GM19023 (cell line): ENCODE data around the gene SERPINE1.
"Not testable (repeated sequence)": the region's sequence is repeated elsewhere in the genome, so short reads cannot be mapped to it uniquely, and the experiment has no call there.

Experiments
- ATAC-seq: cut with Tn5 transposase; IDR thresholded peaks from one replicate; pipeline ENCODE4 v1.9.1; 2021; ENCODE audit warnings: mild to moderate bottlenecking, moderate library complexity; ENCODE audit not compliant: unreplicated experiment

Gene SERPINE1

DNA sequence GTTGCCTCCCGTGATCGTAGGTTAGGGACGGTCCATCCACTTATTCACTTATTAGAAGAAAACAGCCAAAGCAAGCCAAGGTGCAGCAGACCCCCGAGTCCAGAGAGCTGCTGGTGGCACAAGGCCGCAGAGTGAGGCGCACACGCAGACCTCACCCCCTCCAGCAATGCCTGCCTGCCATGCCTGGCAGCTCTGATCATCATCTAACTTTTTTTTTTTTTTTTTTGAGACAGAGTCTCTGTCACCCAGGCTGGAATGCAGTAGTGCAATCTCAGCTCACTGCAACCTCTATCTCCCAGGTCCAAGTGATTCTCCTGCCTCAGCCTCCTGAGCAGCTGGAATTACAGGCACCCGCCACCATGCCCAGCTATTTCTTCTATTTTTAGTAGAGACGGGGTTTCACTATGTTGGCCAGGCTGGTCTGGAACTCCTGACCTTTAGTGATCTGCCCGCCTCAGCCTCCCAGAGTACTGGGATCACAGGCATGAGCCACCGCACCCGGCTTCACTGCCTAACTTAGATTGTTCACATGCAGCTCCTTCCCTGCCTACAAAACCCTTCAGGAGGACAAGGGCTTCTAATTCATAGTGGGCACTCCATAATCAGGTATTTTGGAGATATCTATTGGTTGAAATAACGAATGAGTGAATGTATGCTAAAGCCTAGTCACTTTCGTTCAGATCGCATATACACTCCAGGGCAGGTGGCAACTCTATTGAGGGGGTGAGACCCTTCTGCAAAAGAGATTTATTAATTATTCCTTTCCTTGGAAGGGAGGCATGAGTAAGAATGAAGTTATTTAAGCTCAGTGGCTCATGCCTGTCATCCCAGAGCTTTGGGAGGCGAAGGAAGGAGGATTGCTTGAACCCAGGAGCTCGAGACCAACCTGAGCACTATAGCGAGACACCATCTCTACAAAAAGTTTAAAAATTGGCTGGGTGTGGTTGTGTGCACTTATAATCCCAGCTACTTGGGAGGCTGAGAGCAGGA lies 25.8 kb upstream of the SERPINE1 start:
- no peak for ATAC-seq

GRCh38 chr7:101102026-101102425 lies 24.9 kb upstream of the SERPINE1 start:
- ATAC-seq, result no peak

- not testable (repeated sequence) for ATAC-seq
These were observed 23.2 kb upstream of the SERPINE1 start for GRCh38 chr7:101103701-101104100.

GRCh38 chr7:101104193-101104713 lies 22.7 kb upstream of the SERPINE1 start:
- ATAC-seq, result no peak

GRCh38 chr7:101104799-101105198 lies 22.1 kb upstream of the SERPINE1 start:
- no peak for ATAC-seq

DNA sequence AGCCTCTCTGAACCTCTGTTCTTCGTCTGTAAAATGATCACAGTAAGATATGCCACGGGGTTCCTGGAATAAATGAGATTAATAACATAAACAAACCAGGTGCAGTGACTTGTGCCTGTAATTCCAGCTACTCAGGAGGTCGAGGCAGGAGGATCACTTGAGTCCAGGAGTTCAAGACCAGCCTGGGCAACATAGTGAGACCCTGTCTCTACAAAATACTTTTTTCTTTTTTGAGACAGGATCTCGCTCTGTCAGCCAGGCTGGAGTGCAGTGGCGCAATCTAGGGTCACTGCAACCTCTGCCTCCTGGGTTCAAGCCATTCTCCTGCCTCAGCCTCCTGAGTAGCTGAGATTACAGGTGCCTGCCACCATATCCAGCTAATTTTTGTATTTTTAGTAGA lies 21.7 kb upstream of the SERPINE1 start:
- ATAC-seq, result not testable (repeated sequence)

- ATAC-seq, result no peak
These were observed 20.5 kb upstream of the SERPINE1 start for GRCh38 chr7:101106386-101106785.

DNA sequence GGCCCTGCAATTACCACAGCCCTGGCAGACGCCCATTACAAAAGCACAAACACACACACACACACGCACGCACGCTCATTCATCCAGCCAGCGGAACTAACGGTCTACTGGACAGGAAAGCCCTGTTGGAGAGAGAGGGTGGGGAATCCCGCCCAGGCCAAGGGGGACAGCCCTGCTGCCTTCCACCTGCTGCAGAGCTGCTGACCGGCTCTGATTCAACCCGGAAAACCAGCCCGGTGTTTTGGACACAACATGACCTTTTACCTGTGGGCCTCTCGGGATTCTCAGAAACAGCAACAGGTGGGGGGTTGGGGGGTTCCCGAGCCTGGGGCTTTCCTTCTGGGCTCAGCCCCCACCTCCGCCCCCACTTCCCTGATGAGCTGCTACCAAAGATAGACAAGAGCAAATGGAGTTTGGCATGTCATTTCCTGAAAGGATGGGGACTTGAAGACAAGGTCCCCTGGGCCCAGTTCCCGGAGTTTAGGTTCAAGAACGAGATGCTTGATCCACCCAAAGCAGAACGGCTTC lies 18.5 kb upstream of the SERPINE1 start:
- no peak for ATAC-seq

GRCh38 chr7:101108961-101109360 lies 17.9 kb upstream of the SERPINE1 start:
- no peak for ATAC-seq

DNA sequence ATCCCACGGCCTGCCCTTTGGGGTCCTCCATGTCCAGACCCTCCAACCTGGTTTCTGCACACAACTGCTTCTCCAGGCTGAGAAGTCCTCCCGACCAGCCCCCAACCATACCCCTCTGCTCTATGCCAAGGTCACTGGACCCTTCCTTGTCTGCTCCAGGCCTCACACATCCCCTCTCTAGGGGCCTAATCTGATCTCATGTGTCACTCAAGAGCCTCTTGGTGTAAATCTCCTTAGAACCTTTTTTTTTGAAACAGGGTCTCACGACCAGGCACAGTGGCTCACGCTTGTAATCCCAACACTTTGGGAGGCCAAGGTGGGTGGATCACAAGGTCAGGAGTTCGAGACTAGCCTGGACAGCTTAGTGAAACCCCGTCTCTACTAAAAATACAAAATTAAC lies 17.5 kb upstream of the SERPINE1 start:
- no peak for ATAC-seq

- no peak for ATAC-seq
These were observed 15.6 kb upstream of the SERPINE1 start for GRCh38 chr7:101111261-101111660.

GRCh38 chr7:101112233-101112632 lies 14.7 kb upstream of the SERPINE1 start:
- ATAC-seq, result no peak

DNA sequence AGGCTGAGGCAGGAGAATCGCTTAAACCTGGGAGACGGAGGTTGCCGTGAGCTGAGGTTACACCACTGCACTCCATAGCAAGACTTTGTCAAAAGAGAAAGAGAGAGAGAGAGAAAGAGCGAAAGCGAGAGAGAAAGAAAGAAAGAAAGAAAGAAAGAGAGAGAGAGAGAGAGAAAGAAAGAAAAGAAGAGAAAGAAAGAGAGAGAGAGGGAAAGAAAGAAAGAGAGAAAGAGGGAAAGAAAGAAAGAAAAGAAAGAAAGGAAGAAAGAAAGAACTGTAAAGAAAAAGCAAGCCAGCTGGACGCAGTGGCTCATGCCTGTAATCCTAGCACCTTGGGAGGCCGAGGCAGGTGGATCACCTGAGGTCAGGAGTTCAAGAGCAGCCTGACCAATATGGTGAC lies 13.8 kb upstream of the SERPINE1 start:
- not testable (repeated sequence) for ATAC-seq

DNA sequence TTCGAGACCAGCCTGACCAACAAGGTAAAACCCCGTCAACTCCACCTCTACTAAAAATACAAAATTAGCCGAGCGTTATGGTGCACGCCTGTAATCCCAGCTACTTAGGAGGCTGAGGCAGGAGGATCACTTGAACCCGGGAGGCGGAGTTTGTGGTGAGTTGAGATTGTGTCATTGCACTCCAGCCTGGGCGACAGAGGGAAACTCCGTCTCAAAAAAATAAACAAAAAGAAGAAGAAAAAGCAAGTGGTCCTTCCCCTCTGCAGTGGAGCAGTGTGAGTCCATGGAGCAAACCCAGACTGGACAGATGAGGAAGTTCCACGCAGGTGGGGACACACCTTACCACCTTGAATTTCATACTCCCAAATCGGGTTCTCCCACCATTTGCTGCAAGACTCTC lies 13.1 kb upstream of the SERPINE1 start:
- ATAC-seq, result no peak

- ATAC-seq, result no peak
These were observed 12.4 kb upstream of the SERPINE1 start for GRCh38 chr7:101114492-101114891.

GRCh38 chr7:101115215-101115614 lies 11.7 kb upstream of the SERPINE1 start:
- no peak for ATAC-seq

DNA sequence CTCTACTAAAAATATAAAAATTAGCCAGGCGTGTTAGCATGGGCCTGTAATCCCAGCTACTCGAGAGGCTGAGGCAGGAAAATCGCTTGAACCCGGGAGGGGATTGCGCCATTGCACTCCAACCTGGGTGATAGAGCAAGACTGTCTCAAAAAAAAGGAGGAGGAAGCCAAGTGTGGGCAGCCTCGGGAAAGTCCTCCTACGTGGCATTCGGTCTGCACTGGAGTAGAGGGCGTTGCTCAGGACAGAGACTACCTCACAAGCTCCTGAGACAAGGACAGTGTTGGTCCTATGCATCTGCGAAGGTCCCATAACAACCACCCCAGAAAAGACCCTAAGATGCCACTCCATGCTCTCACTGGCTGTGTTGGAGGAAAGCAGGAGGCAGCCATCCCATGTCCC lies 10.0 kb upstream of the SERPINE1 start:
- no peak for ATAC-seq

GRCh38 chr7:101118856-101119255 lies 8.0 kb upstream of the SERPINE1 start:
- no peak for ATAC-seq

GRCh38 chr7:101119876-101120275 lies 7.0 kb upstream of the SERPINE1 start:
- ATAC-seq, result no peak

- no peak for ATAC-seq
These were observed 6.6 kb upstream of the SERPINE1 start for GRCh38 chr7:101120315-101120714.

- ATAC-seq, result not testable (repeated sequence)
These were observed 5.3 kb upstream of the SERPINE1 start for GRCh38 chr7:101121631-101121990.
